SH-SY5Y (cell line): Measurements from ENCODE around the gene NTN4.

Source experiments
- GATA2 ChIP-seq: IDR thresholded peaks from 2 replicates; pipeline ENCODE4 v1.6.1; 2011; ENCODE audit warnings: mild to moderate bottlenecking, low read depth, low read length
- GATA3 ChIP-seq: IDR thresholded peaks from 2 replicates; pipeline ENCODE4 v1.6.1; 2011; ENCODE audit warnings: low read depth, mild to moderate bottlenecking, low read length, moderate library complexity

- no peak for TF ChIP-seq GATA3
- no peak for TF ChIP-seq GATA2
These were observed 31.5 kb downstream of the NTN4 start for GRCh38 chr12:95759039-95759438.
